VCaP (cell line): Measurements from ENCODE around the gene KLK15.

ENCODE experiments used
- H3K27ac ChIP-seq: fragments of 450-650 bp; 2 replicates; pipeline ENCODE4 v1.5.1; 2017
- TF ChIP-seq, protein P1 (sequence below): fragments of 450-650 bp; conservative IDR thresholded peaks from 2 replicates; pipeline ENCODE4 v1.5.1; 2017; ENCODE audit warnings: mild to moderate bottlenecking, moderate library complexity

The KLK15 gene

DNA sequence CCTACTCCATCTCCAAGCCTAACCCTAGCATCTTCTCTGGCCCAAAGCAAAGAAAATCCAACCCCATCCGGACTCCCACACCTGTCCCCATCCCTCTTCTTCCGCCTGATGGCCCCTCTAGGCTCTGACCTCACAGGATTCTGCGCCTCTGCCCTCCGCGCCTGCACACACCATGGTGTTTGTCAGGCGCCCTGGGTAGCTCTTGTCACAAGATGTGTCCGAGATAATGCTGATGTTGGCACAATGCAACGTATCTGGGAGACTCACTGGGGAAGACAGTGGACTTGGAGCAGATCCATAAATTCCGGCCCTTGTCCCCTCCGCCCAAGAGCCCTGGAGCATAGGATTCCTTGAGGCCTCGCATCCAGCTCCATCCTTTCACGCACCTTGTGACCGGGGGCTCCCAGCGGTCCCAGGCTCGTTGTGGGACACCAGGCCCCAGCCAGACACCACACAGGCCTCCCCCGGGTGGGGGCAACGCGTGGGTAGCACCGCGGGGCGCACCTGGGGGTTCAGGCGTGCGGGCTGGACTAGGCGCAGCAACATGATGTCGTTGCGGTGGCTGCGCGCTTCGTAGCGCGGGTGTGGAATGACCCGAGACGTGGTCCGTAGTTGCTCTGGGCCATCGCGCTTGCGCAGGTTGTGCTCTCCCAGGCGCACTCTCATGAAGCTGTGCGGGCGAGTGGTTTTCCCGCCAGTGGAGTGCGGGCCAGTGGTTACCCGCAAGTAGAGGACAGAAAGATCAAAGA, 6.7 kb downstream of the KLK15 start:
- no peak overlapping the region for H3K27ac ChIP-seq
- TF ChIP-seq, protein P1, sequence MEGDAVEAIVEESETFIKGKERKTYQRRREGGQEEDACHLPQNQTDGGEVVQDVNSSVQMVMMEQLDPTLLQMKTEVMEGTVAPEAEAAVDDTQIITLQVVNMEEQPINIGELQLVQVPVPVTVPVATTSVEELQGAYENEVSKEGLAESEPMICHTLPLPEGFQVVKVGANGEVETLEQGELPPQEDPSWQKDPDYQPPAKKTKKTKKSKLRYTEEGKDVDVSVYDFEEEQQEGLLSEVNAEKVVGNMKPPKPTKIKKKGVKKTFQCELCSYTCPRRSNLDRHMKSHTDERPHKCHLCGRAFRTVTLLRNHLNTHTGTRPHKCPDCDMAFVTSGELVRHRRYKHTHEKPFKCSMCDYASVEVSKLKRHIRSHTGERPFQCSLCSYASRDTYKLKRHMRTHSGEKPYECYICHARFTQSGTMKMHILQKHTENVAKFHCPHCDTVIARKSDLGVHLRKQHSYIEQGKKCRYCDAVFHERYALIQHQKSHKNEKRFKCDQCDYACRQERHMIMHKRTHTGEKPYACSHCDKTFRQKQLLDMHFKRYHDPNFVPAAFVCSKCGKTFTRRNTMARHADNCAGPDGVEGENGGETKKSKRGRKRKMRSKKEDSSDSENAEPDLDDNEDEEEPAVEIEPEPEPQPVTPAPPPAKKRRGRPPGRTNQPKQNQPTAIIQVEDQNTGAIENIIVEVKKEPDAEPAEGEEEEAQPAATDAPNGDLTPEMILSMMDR: no peak

DNA sequence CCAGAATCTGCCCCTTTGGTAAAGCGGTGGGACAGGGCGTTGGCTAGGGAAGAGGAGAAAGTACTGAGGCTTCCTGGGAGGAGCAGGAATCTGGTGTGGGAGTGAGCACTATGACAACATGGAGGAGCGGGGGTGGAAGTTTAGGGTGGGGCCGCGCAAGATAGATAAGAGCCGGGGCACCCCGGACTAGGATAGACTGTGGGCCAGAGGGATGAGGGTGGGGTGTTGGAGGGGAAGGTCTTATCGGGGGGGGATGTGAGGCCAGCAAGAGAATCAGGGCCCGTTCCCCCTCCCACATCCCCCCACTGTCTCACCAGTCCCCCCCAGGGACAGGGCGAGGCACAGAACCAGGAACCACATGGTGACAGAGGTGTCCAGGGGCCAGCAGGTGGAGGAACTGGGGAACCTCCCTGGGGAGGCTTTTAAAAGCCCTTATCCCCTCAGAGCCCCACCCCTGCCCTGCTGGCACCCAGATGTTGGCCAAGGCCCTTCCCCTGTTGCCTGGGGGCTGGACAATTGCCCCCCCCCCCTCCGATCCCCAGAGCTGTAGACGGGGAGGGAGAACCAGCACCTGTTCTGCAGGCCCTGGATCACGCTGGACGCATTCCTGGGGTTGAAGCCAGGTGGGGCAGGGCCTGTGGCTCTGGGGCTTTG, 9.9 kb downstream of the KLK15 start, which contains the start of gene KLK1:
Gene KLK1 (minus strand): TSS at position 399 of the 654 bp plus-strand sequence. CDS start 39 bp downstream, at position 360.
- no peak within 1 kb of the TSS for H3K27ac ChIP-seq
- TF ChIP-seq, protein P1: no peak

- TF ChIP-seq, protein P1: no peak
These were observed 10.6 kb downstream of the KLK15 start for GRCh38 chr19:50822661-50823208.

GRCh38 chr19:50821622-50822021, 11.8 kb downstream of the KLK15 start:
- no peak overlapping the region for H3K27ac ChIP-seq
- TF ChIP-seq, protein P1: no peak

More at GRCh38 chr19:50822661-50823208, 10.6 kb downstream of the KLK15 start:
- H3K27ac ChIP-seq: no peak overlapping the region

GRCh38 chr19:50821248-50821612, 12.1 kb downstream of the KLK15 start:
- TF ChIP-seq, protein P1: no peak
- H3K27ac ChIP-seq: no peak overlapping the region

DNA sequence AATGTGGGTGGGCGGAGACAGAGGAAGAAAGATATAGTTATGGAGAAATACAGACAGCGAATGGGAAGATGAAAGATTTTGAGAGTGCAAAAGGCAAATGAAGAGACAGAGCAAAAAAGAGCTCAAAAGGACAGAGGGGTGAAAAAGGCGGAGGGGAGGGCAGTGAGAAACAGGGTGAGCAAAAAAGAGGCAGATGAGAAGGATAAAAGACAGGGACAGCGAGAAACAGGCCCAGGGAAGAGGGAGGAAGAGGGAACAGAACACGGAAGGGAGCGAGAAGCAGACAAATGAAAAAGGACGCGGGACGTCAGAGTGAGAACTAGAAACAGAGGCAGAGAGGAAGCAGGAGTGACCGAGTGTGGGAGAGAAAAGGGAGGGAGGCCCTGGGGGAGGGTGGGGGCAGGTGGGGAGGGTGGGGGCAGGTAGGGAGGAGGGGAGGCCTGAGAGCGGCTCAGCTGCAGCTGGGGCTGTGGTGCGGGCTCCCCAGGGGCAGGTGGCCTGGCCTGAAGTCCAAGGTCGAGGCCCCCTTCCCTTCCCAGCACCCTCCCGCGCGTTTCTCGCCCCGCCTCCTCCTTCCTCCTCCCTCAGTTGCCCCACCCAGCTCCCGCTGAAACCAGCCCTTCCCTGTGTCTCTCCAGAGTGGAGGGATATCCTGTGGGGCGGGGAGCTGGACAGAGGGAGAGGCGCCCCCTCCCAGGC, 12.7 kb downstream of the KLK15 start:
- TF ChIP-seq, protein P1: no peak
- no peak overlapping the region for H3K27ac ChIP-seq

DNA sequence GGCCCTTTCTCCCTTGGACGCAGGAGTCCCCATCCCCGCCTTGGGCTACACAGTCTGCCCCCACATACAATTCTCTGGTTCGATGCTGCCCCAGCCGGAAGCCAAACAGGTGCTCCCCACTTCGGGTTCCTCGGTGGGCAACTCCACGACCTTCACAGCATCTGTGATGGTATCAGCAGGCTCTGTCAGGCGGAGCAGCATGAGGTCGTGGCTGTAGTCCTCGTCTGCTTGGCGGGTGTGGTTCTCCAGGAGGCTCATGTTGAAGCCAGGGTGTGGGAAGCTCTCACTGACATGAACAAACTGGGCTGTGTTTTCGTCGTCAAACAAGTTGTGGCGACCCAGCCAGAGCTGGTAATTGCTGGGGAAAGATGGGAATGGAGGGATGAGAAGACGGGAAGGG, 13.3 kb downstream of the KLK15 start:
- H3K27ac ChIP-seq: no peak overlapping the region
- TF ChIP-seq, protein P1: no peak
